Activated CD8-positive, alpha-beta memory T cell treated with anti-CD3 and anti-CD28 coated beads for 4 hours (primary cell): Measurements from ENCODE around the gene TMEM267.
"Not testable (repeated sequence)": the region's sequence is repeated elsewhere in the genome, so short reads cannot be mapped to it uniquely, and the experiment has no call there.

Source experiments
- DNase-seq, 2 donors: peaks; one replicate each; pipeline ENCODE4 v3.0.0-alpha.2; 2020; ENCODE audit warnings: low read depth in 2 of 2

TMEM267 gene

GRCh38 chr5:43410414-43410813 is 73.3 kb downstream of the TMEM267 start:
- DNase-seq = no peak

GRCh38 chr5:43409809-43410271 is 73.8 kb downstream of the TMEM267 start:
- DNase-seq = no peak

- not testable (repeated sequence) for DNase-seq
These were observed 81.1 kb downstream of the TMEM267 start for GRCh38 chr5:43402524-43403066.

- no peak for DNase-seq
These were observed 81.8 kb downstream of the TMEM267 start for GRCh38 chr5:43401827-43402226.

- DNase-seq = no peak
These were observed 83.6 kb downstream of the TMEM267 start for GRCh38 chr5:43400082-43400481.

GRCh38 chr5:43396762-43397304 is 86.8 kb downstream of the TMEM267 start:
- peak; percentile 16 for DNase-seq
